GM18511 (cell line): ENCODE results near the gene ALMS1.
"Not testable (repeated sequence)": the region's sequence is repeated elsewhere in the genome, so short reads cannot be mapped to it uniquely, and the experiment has no call there.

Source experiments
- ATAC-seq: cut with Tn5 transposase; IDR thresholded peaks from one replicate; pipeline ENCODE4 v1.9.1; 2021; ENCODE audit warnings: mild to moderate bottlenecking, moderate library complexity; ENCODE audit not compliant: unreplicated experiment

Gene ALMS1

GRCh38 chr2:73386894-73387636 is 1.4 kb downstream of the ALMS1 start:
- ATAC-seq, result no peak

- ATAC-seq, result no peak
Measured at GRCh38 chr2:73402386-73403103, 16.9 kb downstream of the ALMS1 start.

GRCh38 chr2:73403237-73403636 is 17.6 kb downstream of the ALMS1 start:
- ATAC-seq, result no peak

- ATAC-seq, result no peak
Measured at GRCh38 chr2:73404409-73404808, 18.8 kb downstream of the ALMS1 start.

- ATAC-seq, result no peak
Measured at GRCh38 chr2:73406996-73407395, 21.4 kb downstream of the ALMS1 start.

- peak; percentile 93 for ATAC-seq
Measured at GRCh38 chr2:73408198-73408597, 22.6 kb downstream of the ALMS1 start.

- no peak for ATAC-seq
Measured at GRCh38 chr2:73414696-73415095, 29.1 kb downstream of the ALMS1 start.

- no peak for ATAC-seq
Measured at GRCh38 chr2:73415906-73416305, 30.3 kb downstream of the ALMS1 start.

- ATAC-seq, result no peak
Measured at GRCh38 chr2:73418343-73418742, 32.7 kb downstream of the ALMS1 start.

- no peak for ATAC-seq
Measured at GRCh38 chr2:73423913-73424312, 38.3 kb downstream of the ALMS1 start.

GRCh38 chr2:73426176-73426575 is 40.5 kb downstream of the ALMS1 start:
- no peak for ATAC-seq

GRCh38 chr2:73436019-73436418 is 50.4 kb downstream of the ALMS1 start:
- ATAC-seq, result no peak

GRCh38 chr2:73444202-73444601 is 58.6 kb downstream of the ALMS1 start:
- ATAC-seq, result no peak

- ATAC-seq, result no peak
Measured at GRCh38 chr2:73448856-73449255, 63.2 kb downstream of the ALMS1 start.

- ATAC-seq, result no peak
Measured at GRCh38 chr2:73449404-73449803, 63.8 kb downstream of the ALMS1 start.

- peak; percentile 98 for ATAC-seq
Measured at GRCh38 chr2:73451263-73451972, 65.8 kb downstream of the ALMS1 start.

GRCh38 chr2:73457982-73458381 is 72.3 kb downstream of the ALMS1 start:
- ATAC-seq, result no peak

GRCh38 chr2:73462388-73462787 is 76.8 kb downstream of the ALMS1 start:
- not testable (repeated sequence) for ATAC-seq

GRCh38 chr2:73468376-73468775 is 82.7 kb downstream of the ALMS1 start:
- ATAC-seq, result no peak

GRCh38 chr2:73483874-73484273 is 98.2 kb downstream of the ALMS1 start:
- not testable (repeated sequence) for ATAC-seq

GRCh38 chr2:73487112-73487657 is 101.5 kb downstream of the ALMS1 start:
- no peak for ATAC-seq
